BJ (cell line): ENCODE data around the gene CATSPER3. TPM values are rescaled to one million over a fixed set of nuclear protein-coding genes. Genes with fewer than 3 reads are reported as not detected.
"Not testable (repeated sequence)": the region's sequence is repeated elsewhere in the genome, so short reads cannot be mapped to it uniquely, and the experiment has no call there.

Experiments
- CTCF ChIA-PET: fragments of 350-600 bp; formaldehyde crosslinking; extraction: SDS; loops from one replicate; lab custom pipeline; 2021; ENCODE audit warnings: antibody characterized with exemption, inconsistent platforms; lab: Yijun Ruan, JAX
- POLR2A ChIA-PET: fragments of 300-600 bp; sonication (Branson Sonifier 250); formaldehyde crosslinking; extraction: SDS; loops from one replicate; lab custom pipeline; 2021; ENCODE audit warnings: antibody characterized with exemption; lab: Charles Lee
- DNase-seq: peaks from one replicate; pipeline ENCODE4 v3.0.0-alpha.2; 2011; ENCODE audit warnings: low read depth
- H3K27me3 ChIP-seq: 2 replicates; pipeline ENCODE4 v1.6.0; 2011; ENCODE audit warnings: low read length; ENCODE audit not compliant: control insufficient read depth, insufficient read depth
- H3K36me3 ChIP-seq: 2 replicates; pipeline ENCODE4 v1.5.1; 2011; ENCODE audit warnings: low read length; ENCODE audit not compliant: control insufficient read depth, insufficient read depth
- H3K4me3 ChIP-seq: 2 replicates; pipeline ENCODE4 v1.5.1; 2011; ENCODE audit warnings: low read depth, mild to moderate bottlenecking, control low read depth, low read length
- CTCF ChIP-seq: IDR thresholded peaks from 2 replicates; pipeline ENCODE4 v1.5.1; 2011; ENCODE audit warnings: low read depth, mild to moderate bottlenecking, control low read depth, inconsistent platforms, low read length, moderate library complexity; ENCODE audit not compliant: insufficient read depth
- polyA plus RNA-seq: library from polyadenylated mRNA; depleted of rRNA; stranded (reverse); fragments of >200 nt; gene quantifications from 2 replicates; pipeline ENCODE4 v1.2.3, GENCODE V29; 2011

The CATSPER3 gene
- polyA plus RNA-seq, 1 experiment = 0.43 TPM

DNA sequence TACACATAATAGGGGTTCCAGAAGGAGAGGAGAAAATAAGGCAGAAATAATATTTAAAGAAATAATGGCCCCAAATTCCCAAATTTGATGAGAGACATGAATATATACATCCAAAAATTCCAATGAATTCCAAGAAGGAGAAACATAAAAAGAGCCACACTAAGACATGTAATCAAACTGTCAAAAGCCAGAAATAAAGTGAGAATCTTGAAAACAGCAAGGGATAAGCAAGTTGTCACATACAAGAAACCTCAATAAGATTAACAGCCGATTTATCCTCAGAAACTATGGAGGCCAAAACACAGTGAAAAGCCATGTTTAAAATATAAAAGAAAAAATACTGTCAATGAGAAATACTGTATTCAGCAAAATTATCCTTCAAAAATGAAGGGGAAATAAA, 14.5 kb downstream of the CATSPER3 start:
- no peak overlapping the region for H3K4me3 ChIP-seq
- TF ChIP-seq CTCF = no peak
- H3K36me3 ChIP-seq = no peaks in the 10 kb centered on the region
- POLR2A ChIA-PET = no interaction called here
- CTCF ChIA-PET = no interaction called here
- no peaks in the 10 kb centered on the region for H3K27me3 ChIP-seq
- no peak for DNase-seq

GRCh38 chr5:134989266-134989830, 21.6 kb downstream of the CATSPER3 start:
- CTCF ChIA-PET = interaction anchor here (1.1 to 1.2 kb wide), 2 partner anchors 10 to 199 kb away, joined by 3 read pairs; no protein-coding TSS in a partner anchor
- H3K27me3 ChIP-seq = no peaks in the 10 kb centered on the region
- TF ChIP-seq CTCF = no peak

GRCh38 chr5:134990183-134990582, 22.5 kb downstream of the CATSPER3 start:
- DNase-seq, CTCF ChIA-PET, H3K36me3 ChIP-seq, POLR2A ChIA-PET, H3K27me3 ChIP-seq, H3K4me3 ChIP-seq: not testable (repeated sequence)

More at GRCh38 chr5:134989266-134989830, 21.6 kb downstream of the CATSPER3 start:
- no peak overlapping the region for H3K4me3 ChIP-seq
- POLR2A ChIA-PET = no interaction called here
- no peak for DNase-seq
- no peaks in the 10 kb centered on the region for H3K36me3 ChIP-seq

- ChIA-PET POLR2A (no interaction called here), CTCF (no interaction called here)
- H3K4me3 ChIP-seq = no peak overlapping the region
- no peak for DNase-seq
- H3K36me3 ChIP-seq = no peaks in the 10 kb centered on the region
- H3K27me3 ChIP-seq = no peaks in the 10 kb centered on the region
- TF ChIP-seq CTCF = no peak
Observed at GRCh38 chr5:134992148-134992547, 24.4 kb downstream of the CATSPER3 start.

DNA sequence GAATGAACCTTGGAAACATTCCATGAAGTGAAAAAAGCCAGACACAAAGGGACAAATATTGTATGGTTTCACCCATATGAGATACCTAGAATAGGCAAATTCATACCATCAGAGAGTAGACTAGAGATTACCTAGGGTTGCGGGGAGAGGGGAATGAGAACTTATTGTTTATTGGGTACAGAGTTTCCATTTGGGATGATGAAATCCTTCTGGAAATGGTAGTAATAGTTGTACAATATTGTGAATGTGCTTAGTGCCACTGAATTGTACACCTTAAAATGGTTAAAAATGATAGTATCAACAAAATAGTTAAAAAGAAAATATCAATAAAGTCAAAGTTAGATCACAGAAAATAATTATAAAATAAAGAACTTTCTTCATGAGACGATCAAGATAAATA, 25.5 kb downstream of the CATSPER3 start:
- ChIA-PET POLR2A (no interaction called here), CTCF (no interaction called here)
- Histone ChIP-seq H3K4me3 (no peak overlapping the region), H3K27me3 (no peaks in the 10 kb centered on the region), H3K36me3 (no peaks in the 10 kb centered on the region)
- DNase-seq = no peak
- no peak for TF ChIP-seq CTCF
